CD14-positive monocyte (primary cell): ENCODE data around the gene GGTA1. TPM values are rescaled to one million over a fixed set of nuclear protein-coding genes. Genes with fewer than 3 reads are reported as not detected.

Experiments
- DNase-seq, 3 donors: peaks; one replicate each; pipeline ENCODE4 v3.0.0-alpha.2; 2011 to 2022
- H2AFZ ChIP-seq: 2 replicates; pipeline ENCODE4 v1.6.0; 2012; ENCODE audit warnings: mild to moderate bottlenecking, low read depth, low read length, inconsistent platforms; ENCODE audit not compliant: insufficient read depth, poor library complexity, severe bottlenecking
- H3K27ac ChIP-seq, 2 donors: 1 replicate in 1 of 2; 2 replicates in 1 of 2; pipeline ENCODE4 v1.5.1; 2012 to 2013; ENCODE audit warnings: low read length in 2 of 2, control low read depth in 1 of 2, inconsistent platforms in 1 of 2, low read depth in 1 of 2, mild to moderate bottlenecking in 1 of 2
- H3K27me3 ChIP-seq, 2 donors: one replicate each; pipeline versions ENCODE4 v1.6.0 to v1.6.1; 2011 to 2013; ENCODE audit warnings: low read length in 2 of 2; ENCODE audit not compliant: control insufficient read depth in 2 of 2, insufficient read depth in 2 of 2
- H3K36me3 ChIP-seq, 2 donors: replicated peaks in 1 of 2; 1 replicate in 1 of 2; 2 replicates in 1 of 2; pipeline versions ENCODE4 v1.5.1 to v1.6.1; 2012 to 2013; ENCODE audit warnings: low read length in 2 of 2, control low read depth in 1 of 2, inconsistent platforms in 1 of 2, mild to moderate bottlenecking in 1 of 2; ENCODE audit not compliant: insufficient read depth in 2 of 2, control insufficient read depth in 1 of 2
- H3K4me1 ChIP-seq, 2 donors: 1 replicate in 1 of 2; 2 replicates in 1 of 2; pipeline versions ENCODE4 v1.5.1 to v1.6.1; 2012 to 2013; ENCODE audit warnings: low read length in 2 of 2, control low read depth in 1 of 2, inconsistent platforms in 1 of 2, mild to moderate bottlenecking in 1 of 2, moderate library complexity in 1 of 2; ENCODE audit not compliant: insufficient read depth in 2 of 2, control insufficient read depth in 1 of 2
- H3K4me2 ChIP-seq: replicated peaks from 2 replicates; pipeline ENCODE3; 2012; ENCODE audit warnings: low read length, moderate library complexity, mild to moderate bottlenecking; ENCODE audit not compliant: poor library complexity, severe bottlenecking; ENCODE audit errors: extremely low read depth
- H3K4me3 ChIP-seq, 3 experiments: fragments of 200-600 bp in 1 of 3; sonication (generic) in 1 of 3; replicated peaks in 1 of 3; 1 replicate in 2 of 3; 2 replicates in 1 of 3; pipeline ENCODE4 v1.5.1; 2011 to 2013; ENCODE audit warnings: low read length in 3 of 3, mild to moderate bottlenecking in 3 of 3, control low read depth in 2 of 3, low read depth in 2 of 3, inconsistent platforms in 1 of 3, moderate library complexity in 1 of 3
- H3K79me2 ChIP-seq: 2 replicates; pipeline ENCODE4 v1.6.0; 2012; ENCODE audit warnings: mild to moderate bottlenecking, control low read depth, inconsistent platforms, low read length, moderate library complexity; ENCODE audit not compliant: insufficient read depth
- H3K9ac ChIP-seq: 2 replicates; pipeline ENCODE4 v1.6.0; 2017; ENCODE audit warnings: low read length, mild to moderate bottlenecking; ENCODE audit not compliant: insufficient read depth, poor library complexity, severe bottlenecking
- H3K9me3 ChIP-seq, 2 donors: replicated peaks in 1 of 2; 1 replicate in 1 of 2; 2 replicates in 1 of 2; pipeline versions ENCODE4 v1.5.1 to v1.6.1; 2012 to 2013; ENCODE audit warnings: low read length in 2 of 2, control low read depth in 1 of 2; ENCODE audit not compliant: control insufficient read depth in 1 of 2, insufficient read depth in 1 of 2
- H4K20me1 ChIP-seq: 2 replicates; pipeline ENCODE4 v1.6.0; 2012; ENCODE audit warnings: mild to moderate bottlenecking, low read length, control low read depth, moderate library complexity; ENCODE audit not compliant: insufficient read depth
- H3K27ac Mint-ChIP-seq, 7 donors: one replicate each; pipeline ENCODE4 v1.8.0; 2020; ENCODE audit warnings: mild to moderate bottlenecking in 7 of 7, mixed read lengths in 7 of 7, moderate library complexity in 6 of 7, inconsistent platforms in 2 of 7
- H3K27me3 Mint-ChIP-seq, 3 donors: one replicate each; pipeline ENCODE4 v1.8.0; 2021 to 2022; ENCODE audit warnings: low read depth in 3 of 3, mild to moderate bottlenecking in 3 of 3, mixed read lengths in 3 of 3, moderate library complexity in 3 of 3, inconsistent platforms in 1 of 3
- H3K36me3 Mint-ChIP-seq, 2 donors: one replicate each; pipeline ENCODE4 v1.8.0; 2020; ENCODE audit warnings: mixed read lengths in 2 of 2, inconsistent platforms in 1 of 2, mild to moderate bottlenecking in 1 of 2
- H3K4me1 Mint-ChIP-seq: one replicate; pipeline ENCODE4 v1.8.0; 2020; ENCODE audit warnings: mild to moderate bottlenecking, mixed read lengths
- H3K4me3 Mint-ChIP-seq, 2 donors: one replicate each; pipeline ENCODE4 v1.8.0; 2020; ENCODE audit warnings: mild to moderate bottlenecking in 2 of 2, mixed read lengths in 2 of 2, moderate library complexity in 1 of 2
- H3K9me3 Mint-ChIP-seq, 7 donors: one replicate each; pipeline ENCODE4 v1.8.0; 2020 to 2022; ENCODE audit warnings: mixed read lengths in 7 of 7, mild to moderate bottlenecking in 6 of 7, moderate library complexity in 6 of 7, inconsistent platforms in 2 of 7
- WGBS: methylation state at CpG from one replicate; pipeline ENCODE4 v1.1.5; 2013; ENCODE audit warnings: missing lambda C conversion rate; ENCODE audit not compliant: insufficient coverage; 5-methylcytosine and 5-hydroxymethylcytosine counted together
- intact Hi-C, 2 donors: fragments of 100-400 bp; cut with micrococcal nuclease; formaldehyde crosslinking; loops; one replicate each; pipeline versions ENCODE4 v1.15.0 to v1.15.1; 2023
- polyA plus RNA-seq, 3 donors: library from polyadenylated mRNA; depleted of rRNA in 1 of 3; unstranded in 2 of 3; stranded (reverse) in 1 of 3; fragments of 300-500 nt in 2 of 3; fragments of >200 nt in 1 of 3; fragmentation: Illumina TruSeq in 2 of 3; gene quantifications; 1 replicate in 2 of 3; 2 replicates in 1 of 3; pipeline ENCODE4 v1.2.3, GENCODE V29; 2012 to 2021
- TF ChIP-seq, protein P1 (sequence below): fragments of 200-600 bp; IDR thresholded peaks from one replicate; pipeline ENCODE4 v1.8.0; 2022; ENCODE audit warnings: antibody characterized with exemption, mild to moderate bottlenecking

GGTA1 gene
- polyA plus RNA-seq, 3 donors: 10.9 to 35.6 (median 15.4) TPM

GRCh38 chr9:121474231-121474947 lies 25.3 kb downstream of the GGTA1 start:
- H3K4me1 ChIP-seq: no peaks in the 10 kb centered on the region
- Mint-ChIP-seq H3K4me1 (peaks cover 5% of the 10 kb centered on the region), H3K27me3 (peaks cover 0 to 2% (median under 1%) of the 10 kb centered on the region in 3 donors), H3K4me3 (no peak overlapping the region), H3K9me3 (no peaks in the 10 kb centered on the region), H3K27ac (no peak overlapping the region), H3K36me3 (no peaks in the 10 kb centered on the region)
- intact Hi-C loops: no loop called here
- no peak for DNase-seq
- H3K9ac ChIP-seq: no peak overlapping the region
- no peaks in the 10 kb centered on the region for H3K9me3 ChIP-seq
- H3K27ac ChIP-seq: no peak overlapping the region
- WGBS: 72% methylated on average over 6 of the region's 10 CpGs
- TF ChIP-seq, protein P1, sequence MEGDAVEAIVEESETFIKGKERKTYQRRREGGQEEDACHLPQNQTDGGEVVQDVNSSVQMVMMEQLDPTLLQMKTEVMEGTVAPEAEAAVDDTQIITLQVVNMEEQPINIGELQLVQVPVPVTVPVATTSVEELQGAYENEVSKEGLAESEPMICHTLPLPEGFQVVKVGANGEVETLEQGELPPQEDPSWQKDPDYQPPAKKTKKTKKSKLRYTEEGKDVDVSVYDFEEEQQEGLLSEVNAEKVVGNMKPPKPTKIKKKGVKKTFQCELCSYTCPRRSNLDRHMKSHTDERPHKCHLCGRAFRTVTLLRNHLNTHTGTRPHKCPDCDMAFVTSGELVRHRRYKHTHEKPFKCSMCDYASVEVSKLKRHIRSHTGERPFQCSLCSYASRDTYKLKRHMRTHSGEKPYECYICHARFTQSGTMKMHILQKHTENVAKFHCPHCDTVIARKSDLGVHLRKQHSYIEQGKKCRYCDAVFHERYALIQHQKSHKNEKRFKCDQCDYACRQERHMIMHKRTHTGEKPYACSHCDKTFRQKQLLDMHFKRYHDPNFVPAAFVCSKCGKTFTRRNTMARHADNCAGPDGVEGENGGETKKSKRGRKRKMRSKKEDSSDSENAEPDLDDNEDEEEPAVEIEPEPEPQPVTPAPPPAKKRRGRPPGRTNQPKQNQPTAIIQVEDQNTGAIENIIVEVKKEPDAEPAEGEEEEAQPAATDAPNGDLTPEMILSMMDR: no peak
- no peaks in the 10 kb centered on the region for H3K27me3 ChIP-seq
- no peak overlapping the region for H3K4me2 ChIP-seq
- H3K36me3 ChIP-seq: no peaks in the 10 kb centered on the region
- H3K4me3 ChIP-seq: no peak overlapping the region
- no peak overlapping the region for H2AFZ ChIP-seq
- no peaks in the 10 kb centered on the region for H4K20me1 ChIP-seq
- H3K79me2 ChIP-seq: no peaks in the 10 kb centered on the region

DNA sequence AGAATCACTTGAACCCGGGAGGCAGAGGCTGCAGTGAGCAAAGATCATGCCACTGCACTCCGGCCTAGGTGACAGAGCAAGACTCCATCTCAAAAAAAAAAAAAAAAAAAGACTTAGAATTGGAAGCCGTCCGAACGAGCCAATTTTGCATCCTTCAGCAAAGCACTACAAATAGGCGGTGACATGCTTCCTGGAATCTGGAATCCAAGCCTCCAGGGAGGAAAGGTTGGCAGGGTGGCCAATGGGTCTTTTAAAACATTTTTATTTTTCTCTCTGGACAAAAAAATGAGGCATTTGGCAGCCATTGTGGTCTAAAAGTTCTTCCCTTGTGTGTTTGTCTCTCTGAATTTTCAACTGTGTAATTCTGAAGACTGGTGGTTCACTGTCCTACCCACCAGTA lies 26.4 kb downstream of the GGTA1 start:
- H2AFZ ChIP-seq: no peak overlapping the region
- DNase-seq: no peak
- H3K79me2 ChIP-seq: no peaks in the 10 kb centered on the region
- no peaks in the 10 kb centered on the region for H3K27me3 ChIP-seq
- H3K36me3 ChIP-seq: no peaks in the 10 kb centered on the region
- H3K4me2 ChIP-seq: no peak overlapping the region
- H3K27ac ChIP-seq: no peak overlapping the region
- H3K4me3 ChIP-seq: no peak overlapping the region
- no peaks in the 10 kb centered on the region for H3K4me1 ChIP-seq
- H3K9me3 Mint-ChIP-seq: no peaks in the 10 kb centered on the region
- H3K9me3 ChIP-seq: no peaks in the 10 kb centered on the region
- no peak overlapping the region for H3K4me3 Mint-ChIP-seq
- no peak overlapping the region for H3K27ac Mint-ChIP-seq
- H3K9ac ChIP-seq: no peak overlapping the region
- peaks cover 0 to 3% (median 2%) of the 10 kb centered on the region in 3 donors for H3K27me3 Mint-ChIP-seq
- WGBS: 100% methylated on average over 1 of the region's 6 CpGs
- no peaks in the 10 kb centered on the region for H4K20me1 ChIP-seq
- H3K36me3 Mint-ChIP-seq: no peaks in the 10 kb centered on the region
- H3K4me1 Mint-ChIP-seq: peaks cover 1% of the 10 kb centered on the region
- intact Hi-C loops: no loop called here
- TF ChIP-seq, protein P1: no peak
